Stomach (tissue), 9 donors: Measurements from ENCODE around the gene ZMYND15. TPM values are rescaled to one million over a fixed set of nuclear protein-coding genes. Genes with fewer than 3 reads are reported as not detected.
A peak's percentile ranks its signal among the peaks of the same experiment; 100 is the strongest.

Experiments used
- DNase-seq, 2 donors: peaks; one replicate each; pipeline versions ENCODE4 v3.0.0 to v3.0.0-alpha.2; 2013 to 2019
- H3K27ac ChIP-seq, 5 donors: fragments of 200-600 bp in 4 of 5; sonication (generic) in 4 of 5; one replicate each; pipeline ENCODE4 v1.5.1; 2013 to 2019; ENCODE audit warnings: mild to moderate bottlenecking in 1 of 5, moderate library complexity in 1 of 5
- H3K27me3 ChIP-seq, 3 donors: fragments of 200-600 bp; sonication (generic); one replicate each; pipeline ENCODE4 v1.5.1; 2017 to 2019; ENCODE audit warnings: mixed run types in 1 of 3
- H3K36me3 ChIP-seq, 4 donors: fragments of 200-600 bp; sonication (generic); 1 replicate in 3 of 4; 2 replicates in 1 of 4; pipeline ENCODE4 v1.5.1; 2016 to 2019
- H3K4me1 ChIP-seq, 4 donors: fragments of 200-600 bp; sonication (generic); one replicate each; pipeline ENCODE4 v1.5.1; 2016 to 2019
- H3K4me3 ChIP-seq, 4 donors: fragments of 200-600 bp; sonication (generic) in 3 of 4; one replicate each; pipeline ENCODE4 v1.5.1; 2016 to 2019; ENCODE audit warnings: mild to moderate bottlenecking in 1 of 4
- H3K9me3 ChIP-seq, 4 donors: fragments of 200-600 bp; sonication (generic); one replicate each; pipeline ENCODE4 v1.5.1; 2016 to 2019
- CTCF ChIP-seq, 7 experiments: fragments of 450-650 bp in 4 of 7; fragments of 200-600 bp in 3 of 7; sonication (generic) in 3 of 7; IDR thresholded peaks; one replicate each; pipeline ENCODE4 v1.5.1; 2016 to 2019; ENCODE audit warnings: antibody characterized with exemption in 7 of 7, control low read depth in 2 of 7, mild to moderate bottlenecking in 1 of 7
- EP300 ChIP-seq: sonication (generic); formaldehyde crosslinking; IDR thresholded peaks from one replicate; pipeline ENCODE4 v1.6.1; 2017; ENCODE audit warnings: antibody characterized with exemption
- POLR2A ChIP-seq, 4 donors: fragments of 450-650 bp; IDR thresholded peaks; one replicate each; pipeline ENCODE4 v1.6.1; 2016; ENCODE audit warnings: antibody characterized with exemption in 4 of 4, control low read depth in 2 of 4, mild to moderate bottlenecking in 1 of 4, moderate library complexity in 1 of 4
- POLR2AphosphoS5 ChIP-seq, 3 donors: sonication (generic); formaldehyde crosslinking; IDR thresholded peaks; one replicate each; pipeline ENCODE4 v1.6.1; 2016; ENCODE audit warnings: antibody characterized with exemption in 3 of 3
- WGBS, 5 donors: extraction: QIAGEN DNeasy Blood & Tissue Kit in 3 of 5; methylation state at CpG; one replicate each; pipeline versions ENCODE4 v1.1.5 to v1.1.7; 2013 to 2018; 5-methylcytosine and 5-hydroxymethylcytosine counted together
- intact Hi-C: fragments of 100-400 bp; cut with DNase I; formaldehyde crosslinking; loops from one replicate; pipeline ENCODE4 v1.15.1; 2023; ENCODE audit warnings: low total_unique reads
- polyA plus RNA-seq, 3 donors: library from polyadenylated mRNA; stranded (reverse); fragments of 200-250 nt; gene quantifications; one replicate each; pipeline ENCODE4 v1.2.3, GENCODE V29; 2013
- total RNA-seq, 5 donors: library from RNA; depleted of rRNA; stranded (reverse); fragments of >200 nt; gene quantifications; one replicate each; pipeline versions ENCODE4 v1.1.0 to v1.2.3, GENCODE V29; 2014 to 2016
- donor health status: healthy with polysubstance abuse.
- donor health status: Bipolar disorder and iron deficiency.
- donor health status: healthy.

ZMYND15 gene
- total and polyA plus RNA-seq, 8 donors, result 0.43 to 3.2 (median 1.8) TPM; not detected in 3

DNA sequence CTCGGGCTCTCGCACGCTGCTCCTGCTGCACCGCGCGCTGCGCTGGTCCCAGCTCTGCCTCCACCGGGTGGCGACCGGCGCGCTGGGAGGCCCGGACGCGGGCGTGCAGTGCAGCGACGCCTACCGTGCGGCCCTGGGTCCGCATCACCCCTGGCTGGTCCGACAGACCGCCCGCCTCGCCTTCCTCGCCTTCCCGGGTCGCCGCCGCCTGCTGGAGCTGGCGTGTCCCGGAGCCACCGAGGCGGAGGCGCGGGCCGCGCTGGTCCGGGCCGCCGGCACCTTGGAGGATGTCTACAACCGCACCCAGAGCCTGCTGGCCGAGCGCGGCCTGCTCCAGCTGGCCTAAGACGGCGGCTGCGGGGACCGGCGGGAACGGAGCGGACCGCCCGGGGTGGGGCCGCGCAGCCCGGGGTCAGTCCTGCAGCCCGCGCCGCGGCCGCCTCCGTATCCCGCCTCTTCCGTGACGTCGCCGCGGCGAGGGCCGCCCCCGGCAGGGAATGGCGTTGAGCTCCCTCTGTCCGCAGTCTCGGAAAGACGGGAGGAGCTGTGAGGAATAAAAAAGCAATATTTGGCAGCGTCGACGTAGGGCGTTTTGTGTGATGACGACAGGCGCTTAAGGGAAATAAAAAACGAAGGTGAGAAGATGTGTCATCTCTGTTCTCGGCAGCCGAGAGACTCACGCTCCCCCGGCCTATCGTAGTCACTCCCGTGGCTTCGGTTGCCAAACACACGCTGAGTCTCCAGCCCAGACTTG is 50.5 kb downstream of the ZMYND15 start:
- TF ChIP-seq EP300 (no peak), POLR2AphosphoS5 (IDR thresholded peaks at IDR 0.05) (peak; percentile 41 to 87 (median 85)), POLR2A (IDR thresholded peaks at IDR 0.05) (peak in 2 of 4 donors; percentile 70 to 75), CTCF (IDR thresholded peaks at IDR 0.05) (peak in 5 of 7 experiments; percentile 50 to 90 (median 79))
- Histone ChIP-seq H3K4me1 (peaks cover 38 to 54% (median 47%) of the 10 kb centered on the region in 4 donors), H3K27me3 (peaks cover 0 to 20% (median 12%) of the 10 kb centered on the region in 3 donors), H3K9me3 (no peaks in the 10 kb centered on the region), H3K27ac (peak overlapping the region; percentile 94 to 99 (median 98)), H3K4me3 (peak overlapping the region; percentile 54 to 76 (median 66)), H3K36me3 (no peaks in the 10 kb centered on the region)
- 0 to 1% (median 0%) methylated on average over 38 to 91 of the region's 91 CpGs for WGBS, 5 donors
- DNase-seq, result peak; percentile 90 to 95
- intact Hi-C loops, result loop anchor here (5.0 to 10.0 kb wide), 3 partner anchors 55 to 92 kb away; partner anchors contain the start of genes CXCL16, MED11, PELP1 and ZMYND15

DNA sequence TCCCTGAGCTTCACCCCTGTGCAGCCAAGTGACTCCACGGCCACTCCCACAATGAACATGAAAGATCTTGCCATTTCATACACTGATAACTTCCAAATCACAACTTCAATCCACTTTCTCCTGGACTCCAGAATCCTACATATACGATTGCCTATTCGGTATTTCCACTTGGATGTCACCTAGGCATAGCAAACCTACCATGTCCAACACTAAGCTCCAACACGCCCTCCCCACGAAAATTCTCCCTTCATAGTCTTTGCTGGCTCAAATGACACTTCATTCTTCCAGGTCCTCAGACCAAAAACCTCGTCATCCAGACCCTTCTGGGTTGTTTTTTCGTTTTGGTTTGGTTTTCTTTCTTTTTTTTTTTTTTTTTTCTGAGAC is 51.1 kb downstream of the ZMYND15 start:
- WGBS, 5 donors, result 19 to 52% (median 33%) methylated on average over 7 of the region's 7 CpGs
- Histone ChIP-seq H3K4me3 (peak overlapping the region; percentile 54 to 76 (median 66)), H3K9me3 (no peaks in the 10 kb centered on the region), H3K27me3 (peaks cover 0 to 15% (median 7%) of the 10 kb centered on the region in 3 donors), H3K27ac (peak overlapping the region; percentile 94 to 99 (median 98)), H3K36me3 (no peaks in the 10 kb centered on the region), H3K4me1 (peaks cover 36 to 51% (median 45%) of the 10 kb centered on the region in 4 donors)
- intact Hi-C loops, result no loop called here
- no peak for DNase-seq
- no peak for TF ChIP-seq CTCF (IDR thresholded peaks at IDR 0.05)
- TF ChIP-seq EP300, result no peak
- TF ChIP-seq POLR2A (IDR thresholded peaks at IDR 0.05), result no peak
- no peak for TF ChIP-seq POLR2AphosphoS5 (IDR thresholded peaks at IDR 0.05)

- 94 to 100% (median 98%) methylated on average over 1 of the region's 1 CpG for WGBS, 5 donors
- H3K27me3 ChIP-seq, result no peaks in the 10 kb centered on the region
- H3K36me3 ChIP-seq, result peaks cover 13 to 30% (median 26%) of the 10 kb centered on the region in 4 donors
- intact Hi-C loops, result no loop called here
- H3K4me3 ChIP-seq, result peak overlapping the region in 2 of 4 donors; percentile 79 to 92
- no peaks in the 10 kb centered on the region for H3K9me3 ChIP-seq
- no peak for DNase-seq
- peak overlapping the region in 4 of 5 donors; percentile 77 to 88 (median 84) for H3K27ac ChIP-seq
- TF ChIP-seq POLR2AphosphoS5 (IDR thresholded peaks at IDR 0.05) (no peak), POLR2A (IDR thresholded peaks at IDR 0.05) (no peak), EP300 (no peak), CTCF (IDR thresholded peaks at IDR 0.05) (no peak)
- peaks cover 14 to 27% (median 20%) of the 10 kb centered on the region in 4 donors for H3K4me1 ChIP-seq
Observed at GRCh38 chr17:4795168-4795567, 55.5 kb downstream of the ZMYND15 start.

Other genes with a start within 250 kb of the ZMYND15 start
- gene SPNS2, start 241.0 kb upstream of the ZMYND15 start, total RNA-seq, result 10 to 100 TPM in 4 of 5 donors, 1 to 10 TPM in 1; 4.1 to 67.7 (median 27.7) TPM
- gene SPNS2, start 241.0 kb upstream of the ZMYND15 start, polyA plus RNA-seq, result 10 to 100 TPM; 13.7 to 30.0 (median 20.3) TPM
- gene MYBBP1A, start 184.4 kb upstream of the ZMYND15 start, total RNA-seq, result 100 to 1,000 TPM in 2 of 5 donors, 10 to 100 TPM in 3; 38.6 to 237 (median 73.2) TPM
- gene MYBBP1A, start 184.4 kb upstream of the ZMYND15 start, polyA plus RNA-seq, result 10 to 100 TPM; 14.1 to 32.2 (median 21.5) TPM
- gene GGT6, start 179.3 kb upstream of the ZMYND15 start, total RNA-seq, result 100 to 1,000 TPM in 1 of 5 donors, 10 to 100 TPM in 3, 1 to 10 TPM in 1; 5.8 to 147 (median 11.6) TPM
- gene GGT6, start 179.3 kb upstream of the ZMYND15 start, polyA plus RNA-seq, result 10 to 100 TPM in 2 of 3 donors, 1 to 10 TPM in 1; 4.4 to 22.2 (median 18.8) TPM
- gene SMTNL2, start 155.3 kb upstream of the ZMYND15 start, total RNA-seq, result 1 to 10 TPM in 2 of 5 donors, not detected in 3; 1.1 to 1.9 TPM
- gene SMTNL2, start 155.3 kb upstream of the ZMYND15 start, polyA plus RNA-seq, result 1 to 10 TPM in 1 of 3 donors, under 1 TPM in 1, not detected in 1; 0.50 to 1.9 TPM
- 1 to 10 TPM in 2 of 5 donors, not detected in 3; 1.2 to 3.1 TPM for gene ALOX15, start 98.2 kb upstream of the ZMYND15 start, total RNA-seq
- under 1 TPM in 1 of 3 donors, not detected in 2; 0.03 TPM for gene ALOX15, start 98.2 kb upstream of the ZMYND15 start, polyA plus RNA-seq
- gene PELP1, start 35.7 kb upstream of the ZMYND15 start, total RNA-seq, result 10 to 100 TPM in 4 of 5 donors, 1 to 10 TPM in 1; 8.0 to 75.6 (median 22.4) TPM
- 10 to 100 TPM; 13.1 to 21.7 (median 21.1) TPM for gene PELP1, start 35.7 kb upstream of the ZMYND15 start, polyA plus RNA-seq
- 100 to 1,000 TPM in 1 of 5 donors, 10 to 100 TPM in 4; 18.7 to 157 (median 36.6) TPM for gene ARRB2, start 29.2 kb upstream of the ZMYND15 start, total RNA-seq
- gene ARRB2, start 29.2 kb upstream of the ZMYND15 start, polyA plus RNA-seq, result 10 to 100 TPM; 22.2 to 42.6 (median 39.3) TPM
- 10 to 100 TPM in 3 of 5 donors, 1 to 10 TPM in 2; 3.8 to 81.7 (median 22.0) TPM for gene MED11, start 8.4 kb upstream of the ZMYND15 start, total RNA-seq
- 10 to 100 TPM; 42.2 to 49.9 (median 42.4) TPM for gene MED11, start 8.4 kb upstream of the ZMYND15 start, polyA plus RNA-seq
- 10 to 100 TPM; 17.4 to 47.4 (median 30.9) TPM for gene CXCL16, start 95 bp downstream of the ZMYND15 start, total RNA-seq
- 10 to 100 TPM; 13.7 to 37.6 (median 26.6) TPM for gene CXCL16, start 95 bp downstream of the ZMYND15 start, polyA plus RNA-seq
- gene TM4SF5, start 32.1 kb downstream of the ZMYND15 start, total RNA-seq, result 100 to 1,000 TPM in 1 of 5 donors, 1 to 10 TPM in 2, not detected in 2; 6.7 to 199 (median 9.5) TPM
- 1 to 10 TPM; 2.3 to 9.1 (median 6.1) TPM for gene TM4SF5, start 32.1 kb downstream of the ZMYND15 start, polyA plus RNA-seq
- 1 to 10 TPM in 2 of 5 donors, not detected in 3; 1.5 to 2.3 TPM for gene VMO1, start 46.5 kb downstream of the ZMYND15 start, total RNA-seq
- 1 to 10 TPM; 1.4 to 3.0 (median 2.7) TPM for gene VMO1, start 46.5 kb downstream of the ZMYND15 start, polyA plus RNA-seq
- not detected for gene GLTPD2, start 49.1 kb downstream of the ZMYND15 start, total RNA-seq
- under 1 TPM in 1 of 3 donors, not detected in 2; 0.15 TPM for gene GLTPD2, start 49.1 kb downstream of the ZMYND15 start, polyA plus RNA-seq
- gene PSMB6, start 56.3 kb downstream of the ZMYND15 start, total RNA-seq, result 100 to 1,000 TPM in 2 of 5 donors, 10 to 100 TPM in 3; 60.2 to 118 (median 80.5) TPM
- gene PSMB6, start 56.3 kb downstream of the ZMYND15 start, polyA plus RNA-seq, result 100 to 1,000 TPM; 187 to 200 (median 187) TPM
- 100 to 1,000 TPM in 2 of 5 donors, 10 to 100 TPM in 3; 14.5 to 123 (median 34.1) TPM for gene PLD2, start 67.3 kb downstream of the ZMYND15 start, total RNA-seq
- 10 to 100 TPM; 10.3 to 28.7 (median 10.8) TPM for gene PLD2, start 67.3 kb downstream of the ZMYND15 start, polyA plus RNA-seq
- 100 to 1,000 TPM in 1 of 5 donors, 10 to 100 TPM in 4; 40.9 to 230 (median 49.6) TPM for gene MINK1, start 93.5 kb downstream of the ZMYND15 start, total RNA-seq
- 10 to 100 TPM; 24.6 to 57.1 (median 29.8) TPM for gene MINK1, start 93.5 kb downstream of the ZMYND15 start, polyA plus RNA-seq
- 1 to 10 TPM in 4 of 5 donors, not detected in 1; 1.4 to 6.6 (median 2.9) TPM for gene C17orf107, start 159.7 kb downstream of the ZMYND15 start, total RNA-seq
- 1 to 10 TPM in 2 of 3 donors, under 1 TPM in 1; 0.75 to 3.2 (median 2.4) TPM for gene C17orf107, start 159.7 kb downstream of the ZMYND15 start, polyA plus RNA-seq
- 1 to 10 TPM in 1 of 5 donors, under 1 TPM in 1, not detected in 3; 0.45 to 2.0 TPM for gene CHRNE, start 163.3 kb downstream of the ZMYND15 start, total RNA-seq
- gene CHRNE, start 163.3 kb downstream of the ZMYND15 start, polyA plus RNA-seq, result 1 to 10 TPM in 1 of 3 donors, under 1 TPM in 2; 0.43 to 1.2 (median 0.93) TPM
- gene GP1BA, start 192.4 kb downstream of the ZMYND15 start, total RNA-seq, result not detected
- under 1 TPM in 1 of 3 donors, not detected in 2; 0.05 TPM for gene GP1BA, start 192.4 kb downstream of the ZMYND15 start, polyA plus RNA-seq
- gene SLC25A11, start 200.2 kb downstream of the ZMYND15 start, total RNA-seq, result 10 to 100 TPM; 25.2 to 73.5 (median 43.2) TPM
- 10 to 100 TPM; 29.1 to 45.6 (median 40.9) TPM for gene SLC25A11, start 200.2 kb downstream of the ZMYND15 start, polyA plus RNA-seq
- 10 to 100 TPM in 4 of 5 donors, 1 to 10 TPM in 1; 8.8 to 57.1 (median 33.9) TPM for gene RNF167, start 200.4 kb downstream of the ZMYND15 start, total RNA-seq
- 100 to 1,000 TPM in 2 of 3 donors, 10 to 100 TPM in 1; 73.3 to 134 (median 112) TPM for gene RNF167, start 200.4 kb downstream of the ZMYND15 start, polyA plus RNA-seq
- gene PFN1, start 208.7 kb downstream of the ZMYND15 start, total RNA-seq, result 100 to 1,000 TPM; 218 to 690 (median 514) TPM
- gene PFN1, start 208.7 kb downstream of the ZMYND15 start, polyA plus RNA-seq, result 100 to 1,000 TPM; 587 to 789 (median 610) TPM
- 10 to 100 TPM in 1 of 5 donors, 1 to 10 TPM in 3, not detected in 1; 1.8 to 12.1 (median 5.8) TPM for gene ENO3, start 211.3 kb downstream of the ZMYND15 start, total RNA-seq
- gene ENO3, start 211.3 kb downstream of the ZMYND15 start, polyA plus RNA-seq, result 10 to 100 TPM in 1 of 3 donors, 1 to 10 TPM in 2; 6.6 to 11.3 (median 10.0) TPM
- 100 to 1,000 TPM in 1 of 5 donors, 10 to 100 TPM in 4; 17.5 to 133 (median 51.8) TPM for gene SPAG7, start 228.0 kb downstream of the ZMYND15 start, total RNA-seq
- gene SPAG7, start 228.0 kb downstream of the ZMYND15 start, polyA plus RNA-seq, result 10 to 100 TPM; 76.4 to 85.8 (median 78.5) TPM
- 100 to 1,000 TPM in 2 of 5 donors, 10 to 100 TPM in 2, 1 to 10 TPM in 1; 8.1 to 202 (median 82.1) TPM for gene CAMTA2, start 247.8 kb downstream of the ZMYND15 start, total RNA-seq
- gene CAMTA2, start 247.8 kb downstream of the ZMYND15 start, polyA plus RNA-seq, result 10 to 100 TPM; 28.0 to 52.7 (median 41.4) TPM